ENCODE data around the gene CCDC167. TPM values are rescaled to one million over a fixed set of nuclear protein-coding genes. Genes with fewer than 3 reads are reported as not detected.

CCDC167 gene
- total RNA-seq, 1 donor from 2014 or later = 17.5 TPM

GRCh38 chr6:37491171-37491829, 8.4 kb downstream of the CCDC167 start:
- FAIRE-seq (no peak), DNase-seq (ENCODE audit: low spot score in 2 of 2) (no peak)

DNA sequence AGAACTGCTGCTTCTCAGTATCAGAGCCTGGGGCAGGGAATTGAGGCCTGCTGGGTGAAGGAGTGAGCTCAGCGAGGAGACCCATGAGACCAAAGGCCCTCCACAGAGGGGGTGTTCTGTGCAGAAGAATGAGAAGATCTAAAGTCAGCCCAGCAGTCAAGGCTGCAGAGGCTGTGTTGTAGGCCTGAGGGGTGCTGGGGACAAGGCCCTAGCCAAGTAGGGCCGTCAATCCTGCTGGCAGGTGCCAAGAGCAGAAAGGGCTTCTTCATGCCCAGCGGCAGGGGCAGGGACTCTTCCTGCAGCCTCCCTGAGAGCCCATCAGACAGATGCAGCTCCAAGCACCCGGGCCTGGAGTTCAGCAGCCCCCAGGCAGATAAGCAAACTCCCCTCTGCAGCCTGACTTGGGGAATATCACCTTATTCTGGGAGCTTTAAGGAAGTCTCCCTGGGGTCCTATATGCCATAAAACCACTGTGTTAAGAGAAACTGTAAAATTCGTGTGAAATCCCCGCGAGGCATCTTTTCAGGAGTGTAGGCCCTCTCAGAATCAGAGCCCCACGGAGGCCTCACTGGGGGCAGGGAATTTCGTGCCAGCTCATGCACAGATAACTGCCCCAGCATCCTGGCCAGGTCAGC, 9.0 kb downstream of the CCDC167 start:
- FAIRE-seq = no peak
- no peak for DNase-seq (ENCODE audit: low spot score in 2 of 2)

DNA sequence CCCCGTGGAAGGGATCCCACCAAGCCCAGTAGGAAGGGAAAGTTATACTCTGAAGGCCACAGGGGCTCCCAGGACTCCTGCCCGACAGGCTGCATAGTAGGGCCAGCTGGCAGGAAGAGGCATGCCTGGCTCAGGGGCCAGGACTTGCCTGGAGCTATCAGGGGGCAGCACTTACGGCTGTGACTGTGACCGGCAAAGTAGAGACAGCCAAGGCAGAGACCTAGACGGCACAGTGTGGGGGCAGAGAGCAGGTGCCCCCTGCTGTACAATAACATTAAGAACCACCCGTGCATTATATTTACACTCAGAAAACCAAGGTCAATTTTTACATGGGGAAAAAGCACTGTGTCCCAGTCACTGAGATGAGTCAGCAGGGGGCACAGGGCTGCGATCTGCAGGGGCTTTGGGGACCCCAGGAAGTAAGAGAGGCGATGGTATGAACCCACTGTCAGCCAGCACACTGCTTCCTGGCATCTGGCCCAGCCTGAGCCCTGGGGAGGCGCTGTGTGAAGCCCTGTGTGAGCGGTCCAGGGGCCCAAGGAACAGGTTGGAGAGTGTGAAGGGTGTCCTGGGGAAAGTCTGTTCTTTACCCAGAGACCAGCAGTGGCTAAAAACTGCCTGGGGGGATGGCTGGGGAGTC, 9.9 kb downstream of the CCDC167 start:
- no peak for DNase-seq (ENCODE audit: low spot score in 2 of 2)
- no peak for FAIRE-seq

DNA sequence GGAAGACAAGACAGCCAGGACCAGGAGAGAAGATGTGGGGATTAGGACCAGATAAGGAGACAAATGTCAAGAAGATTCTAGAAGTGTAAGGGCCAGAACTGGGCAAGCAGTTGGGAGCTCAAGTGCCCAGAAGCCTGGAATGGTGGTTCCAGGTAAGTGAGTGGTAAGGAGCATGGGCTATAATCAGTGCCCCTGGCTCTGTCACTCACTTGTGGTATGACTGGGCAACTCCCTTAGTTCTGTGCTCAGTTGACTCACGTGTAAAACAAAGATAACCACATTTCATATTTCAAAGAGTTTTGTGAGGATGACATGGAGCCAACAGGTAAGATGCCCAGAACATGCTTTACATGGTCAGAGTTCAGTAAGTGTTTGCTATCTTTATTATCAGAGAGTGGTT, 11.2 kb downstream of the CCDC167 start:
- no peak for DNase-seq (ENCODE audit: low spot score in 2 of 2)
- FAIRE-seq = no peak

DNA sequence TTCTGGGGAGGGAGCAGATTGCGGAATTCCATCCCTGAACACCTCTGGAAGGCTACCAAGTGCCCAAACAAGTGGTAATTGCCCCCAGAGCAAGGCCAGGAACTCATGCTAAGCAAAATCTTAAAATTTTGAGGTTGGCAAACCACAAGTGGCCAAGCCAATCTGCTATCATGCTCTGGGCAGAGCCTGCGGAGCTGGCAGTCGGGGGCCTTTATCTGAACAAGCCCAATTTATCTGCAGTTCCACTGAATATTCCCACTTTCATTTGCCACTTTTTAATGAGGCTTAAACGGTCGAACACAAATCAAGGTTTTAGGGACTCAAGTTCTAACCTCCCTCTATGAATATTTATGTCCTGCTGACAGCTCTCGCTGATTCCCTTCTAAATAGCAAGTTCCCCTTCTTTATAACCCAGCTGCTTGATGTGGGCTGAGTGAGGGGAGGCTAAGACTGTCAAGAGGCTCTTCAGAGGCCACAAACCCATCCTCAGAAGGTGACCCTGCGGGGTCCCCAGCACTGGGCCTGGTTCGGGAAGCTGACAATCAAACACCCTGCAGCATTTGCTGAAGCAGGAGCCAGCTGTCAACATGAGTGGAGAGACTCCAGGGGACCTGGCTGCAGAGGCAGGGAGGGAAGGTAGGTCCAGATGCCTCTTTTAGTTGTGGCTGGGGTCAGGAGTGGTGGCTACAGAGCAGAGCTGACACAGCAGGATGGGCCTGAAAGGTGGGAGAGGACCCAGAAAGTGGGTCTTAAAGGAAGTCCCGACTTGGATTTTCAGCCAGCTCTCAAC, 11.9 kb downstream of the CCDC167 start:
- no peak for DNase-seq (ENCODE audit: low spot score in 2 of 2)
- no peak for FAIRE-seq

DNA sequence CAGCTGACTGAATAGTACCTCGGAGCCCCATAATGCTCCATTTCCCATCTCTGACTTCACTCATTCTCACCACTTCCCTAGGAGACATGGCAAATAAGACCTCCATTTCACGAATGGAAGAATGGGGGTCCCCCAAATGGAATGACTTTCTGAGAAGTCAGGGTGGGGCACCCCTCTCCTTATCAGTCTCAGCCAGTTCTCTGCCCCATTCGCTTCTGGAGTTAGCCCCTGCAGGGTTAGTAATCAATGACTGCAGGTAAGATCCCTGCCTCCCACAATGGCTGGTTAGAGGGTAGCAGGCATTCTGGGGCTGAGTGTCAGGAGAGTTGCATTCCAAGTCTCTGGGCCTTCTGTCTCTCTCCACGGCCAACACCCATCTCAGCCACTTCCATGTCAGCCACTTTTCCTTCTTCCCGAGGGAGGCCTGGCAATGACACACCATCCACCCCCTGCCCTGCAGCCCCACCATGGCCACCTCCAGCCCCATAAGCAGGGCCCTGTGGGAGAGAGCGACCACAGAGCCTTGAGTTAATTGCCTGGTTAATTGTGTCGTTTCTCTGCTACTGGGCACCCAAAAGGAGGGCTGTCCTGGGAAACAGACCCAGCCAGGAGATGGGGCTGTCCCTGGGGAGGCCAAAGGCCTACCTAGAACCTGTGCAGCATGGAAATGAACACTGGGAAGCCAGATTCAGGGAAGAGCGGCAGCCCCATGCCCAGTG, 13.4 kb downstream of the CCDC167 start:
- FAIRE-seq (no peak), DNase-seq (ENCODE audit: low spot score in 2 of 2) (peak in 1 of 2 donors; percentile 9)

DNA sequence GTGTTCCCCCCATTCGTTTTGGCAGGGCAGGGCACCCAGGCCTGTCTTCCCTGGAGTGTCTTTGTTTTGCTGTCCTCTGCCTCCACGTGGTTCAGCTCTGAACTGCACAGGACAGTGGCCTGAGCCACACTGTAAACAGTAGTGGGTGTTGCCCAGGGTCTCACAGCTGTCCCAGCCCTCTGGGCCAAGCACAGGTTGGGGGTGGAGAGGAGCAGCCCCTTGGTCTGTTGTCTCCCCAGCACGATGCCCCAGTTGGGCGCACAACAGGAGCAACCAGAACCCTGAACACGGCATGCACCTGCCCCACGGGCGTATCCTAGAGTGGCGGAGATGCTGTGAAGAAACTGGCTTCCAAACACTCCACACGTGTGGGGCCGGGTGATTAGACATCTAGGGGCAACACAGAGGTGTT, 14.4 kb downstream of the CCDC167 start:
- DNase-seq (ENCODE audit: low spot score in 2 of 2) = no peak
- FAIRE-seq = no peak

DNA sequence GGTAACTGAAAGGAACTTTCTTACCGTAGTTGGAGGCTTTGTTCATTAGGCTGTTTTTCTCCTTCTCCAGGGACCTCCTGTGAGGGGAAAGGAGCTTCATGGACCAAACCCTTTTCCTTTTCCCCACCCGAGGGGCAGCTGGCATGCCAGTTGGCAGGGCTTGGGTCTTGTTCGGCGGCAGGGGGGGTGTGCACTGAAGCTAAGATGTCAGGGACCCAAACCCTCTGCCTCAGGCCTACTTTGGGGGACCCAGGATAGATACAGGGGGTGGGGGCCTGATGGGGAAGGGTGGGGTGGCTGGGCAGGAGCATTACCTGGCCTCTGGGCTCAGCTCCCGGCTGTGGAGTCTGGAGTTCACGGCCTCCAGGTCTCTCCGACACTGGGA, 14.9 kb downstream of the CCDC167 start:
- FAIRE-seq (no peak), DNase-seq (ENCODE audit: low spot score in 2 of 2) (no peak)

- peak; percentile 52 to 80 for DNase-seq (ENCODE audit: low spot score in 2 of 2)
- no peak for FAIRE-seq
These were observed 15.5 kb downstream of the CCDC167 start for GRCh38 chr6:37483917-37484785.

DNA sequence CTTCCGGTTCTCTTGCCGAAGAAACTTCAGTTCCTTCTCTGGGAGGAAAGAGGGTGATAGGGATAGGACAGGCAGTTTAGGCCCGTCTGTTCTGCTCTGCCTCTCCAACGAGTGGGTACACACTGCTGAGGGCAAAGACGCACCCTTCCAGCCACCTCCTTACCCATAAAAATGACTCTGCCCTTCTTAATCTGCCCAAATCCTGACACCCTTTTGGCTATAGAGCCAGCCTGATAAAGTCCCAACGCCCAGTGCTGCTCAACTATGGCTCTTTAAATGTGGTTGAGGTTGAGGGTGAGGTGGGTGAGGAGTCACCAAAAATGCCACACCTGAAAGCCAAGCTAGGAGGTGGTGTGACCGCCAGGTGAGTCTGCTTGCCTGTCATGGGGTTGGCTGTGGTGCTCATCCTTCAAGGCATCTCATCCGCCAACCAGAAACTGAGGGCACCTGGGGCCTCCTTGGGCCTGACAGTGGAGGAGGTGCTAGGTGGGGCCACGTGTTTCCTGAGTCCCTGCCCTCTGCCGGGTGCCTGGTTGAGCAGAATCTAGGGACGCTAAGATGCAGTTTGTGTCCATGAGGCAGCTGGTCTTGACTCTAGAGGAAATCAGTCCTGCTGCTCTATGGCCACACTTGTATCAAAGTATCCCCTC, 16.3 kb downstream of the CCDC167 start:
- no peak for DNase-seq (ENCODE audit: low spot score in 2 of 2)
- no peak for FAIRE-seq

- DNase-seq (ENCODE audit: low spot score in 2 of 2) (no peak), FAIRE-seq (no peak)
These were observed 17.0 kb downstream of the CCDC167 start for GRCh38 chr6:37482606-37483251.

DNA sequence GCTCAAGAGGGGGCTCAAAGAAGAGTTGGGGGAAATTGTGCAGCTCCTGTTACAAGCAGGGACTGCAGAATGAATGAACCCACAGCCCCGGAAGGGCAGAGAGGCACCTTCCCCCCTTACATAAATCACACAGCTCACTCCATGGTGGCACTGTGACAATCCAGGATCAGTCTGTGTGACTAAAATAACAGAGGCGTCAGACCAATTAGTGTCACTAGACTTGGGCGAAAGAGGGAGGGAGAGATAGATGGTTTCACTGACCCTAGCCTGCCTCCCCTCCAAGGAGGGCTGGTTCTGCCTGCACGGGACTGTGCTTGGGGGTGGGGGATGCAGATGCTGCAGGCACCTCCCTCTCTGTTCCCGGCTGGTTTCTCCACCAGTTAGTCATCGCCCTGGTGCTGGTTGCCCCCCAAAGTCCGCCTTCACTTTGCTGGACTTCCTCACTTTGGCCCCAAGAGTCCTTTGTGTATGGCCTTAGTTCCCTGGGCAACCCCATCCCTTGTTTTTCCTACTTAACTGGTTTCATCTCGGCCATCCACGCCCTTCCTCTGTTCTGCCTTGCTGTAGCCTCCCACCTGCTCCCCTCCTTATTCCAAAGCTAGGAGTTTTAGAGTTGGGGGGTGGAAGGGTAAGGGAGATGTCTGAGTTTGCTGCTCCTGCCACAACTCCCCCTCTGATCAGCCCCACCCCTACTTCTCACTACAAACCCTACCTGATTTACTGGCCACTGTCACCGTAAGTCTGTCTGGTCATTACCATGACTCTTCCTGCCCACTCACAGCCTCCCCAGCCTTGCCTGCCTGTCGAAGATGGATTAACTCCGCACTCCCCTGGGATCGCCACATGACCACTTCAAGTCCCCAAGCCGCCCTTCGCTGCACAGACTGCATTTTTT, 17.7 kb downstream of the CCDC167 start:
- no peak for DNase-seq (ENCODE audit: low spot score in 2 of 2)
- no peak for FAIRE-seq

GRCh38 chr6:37480951-37481534, 18.6 kb downstream of the CCDC167 start:
- DNase-seq (ENCODE audit: low spot score in 2 of 2) (no peak), FAIRE-seq (no peak)

DNA sequence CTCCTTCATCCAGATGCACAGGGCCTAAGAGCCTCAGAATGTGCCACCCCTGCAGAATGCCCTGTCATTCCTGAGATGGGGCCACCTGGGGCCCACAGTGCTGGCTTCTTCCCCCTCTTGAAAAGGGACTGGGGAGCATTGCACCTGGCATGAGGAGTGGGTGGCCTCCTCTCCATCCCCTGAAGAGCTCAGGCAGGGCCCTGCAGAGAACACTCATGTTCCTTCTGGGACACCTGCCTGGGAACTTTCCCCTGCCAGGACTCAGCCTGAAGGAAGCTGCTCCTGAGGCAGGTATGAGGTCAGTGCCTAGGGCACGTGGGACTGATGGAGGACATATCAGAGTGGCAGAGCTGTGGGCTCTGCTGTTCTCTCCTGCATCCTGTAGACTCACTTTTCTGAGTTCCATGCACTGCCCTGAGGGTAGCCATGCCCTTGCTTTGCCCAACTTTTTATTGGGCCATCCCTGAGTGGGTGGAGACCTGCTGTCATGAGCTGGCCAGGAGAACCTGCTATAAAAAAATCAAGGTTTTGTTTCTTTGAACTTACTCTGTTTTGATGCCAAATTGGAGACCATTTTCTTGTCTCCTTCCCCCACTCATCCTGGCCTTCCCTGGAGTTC, 19.5 kb downstream of the CCDC167 start:
- FAIRE-seq (no peak), DNase-seq (ENCODE audit: low spot score in 2 of 2) (no peak)

DNA sequence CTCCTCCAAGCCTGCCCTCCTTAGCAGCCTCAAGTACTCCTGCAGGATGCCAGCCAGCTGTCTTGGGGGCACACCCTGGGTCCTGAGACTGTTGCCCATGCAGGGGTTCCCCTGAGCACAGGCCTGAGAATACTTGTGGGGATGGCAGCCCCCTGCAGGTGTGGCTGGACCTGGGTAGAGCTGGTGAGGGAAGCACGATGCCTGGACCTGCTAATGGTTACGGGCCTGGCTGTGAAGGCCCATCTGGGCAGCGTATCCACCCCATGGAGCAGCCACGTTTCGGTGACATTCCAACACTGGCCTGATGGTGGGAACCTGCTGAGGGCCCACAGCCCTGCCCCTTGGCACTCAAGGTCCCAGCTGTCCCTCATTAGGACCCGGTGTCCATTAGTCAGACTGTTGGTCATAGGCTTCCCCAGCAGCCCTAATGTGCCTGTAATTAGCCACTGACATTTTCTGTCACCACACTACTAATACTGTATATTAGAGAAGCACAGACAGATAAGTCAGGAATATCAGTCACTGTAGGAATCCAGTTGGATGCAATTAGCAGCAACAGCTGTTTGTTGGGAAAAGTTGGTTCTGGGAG, 20.3 kb downstream of the CCDC167 start:
- DNase-seq (ENCODE audit: low spot score in 2 of 2) (no peak), FAIRE-seq (no peak)

DNA sequence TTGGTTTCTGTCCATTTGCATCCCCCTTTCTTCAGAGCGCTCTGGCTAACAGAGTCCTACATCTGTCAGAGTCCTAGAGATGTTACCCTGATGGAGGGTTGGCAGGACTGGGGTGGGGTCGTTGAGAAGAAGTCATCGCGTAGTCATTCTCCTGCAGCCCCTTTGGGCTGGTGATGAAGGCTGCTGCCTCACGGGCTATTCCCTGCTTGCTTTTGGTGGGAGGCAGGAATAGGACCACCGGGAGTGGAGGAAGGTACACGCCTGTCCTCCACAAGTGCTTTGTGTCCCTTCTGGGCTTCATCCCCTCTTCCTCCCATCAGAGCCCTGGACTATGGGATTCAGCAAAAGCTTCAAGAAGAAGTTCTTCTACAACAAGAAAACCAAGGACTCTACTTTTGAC, 20.9 kb downstream of the CCDC167 start:
- FAIRE-seq (no peak), DNase-seq (ENCODE audit: low spot score in 2 of 2) (no peak)
